Mammary epithelial cell (primary cell): Measurements from ENCODE around the gene ARHGEF12.

Experiments used
- EZH2 ChIP-seq: IDR thresholded peaks from 2 replicates; pipeline ENCODE4 v1.6.1; 2012; ENCODE audit warnings: low read length, inconsistent platforms, borderline replicate concordance
- TF ChIP-seq, protein P1 (sequence below), 2 donors: IDR thresholded peaks in 1 of 2; conservative IDR thresholded peaks in 1 of 2; 2 replicates each; pipeline ENCODE4 v1.5.1; 2011 to 2012; ENCODE audit warnings: inconsistent platforms in 2 of 2, low read length in 2 of 2, mild to moderate bottlenecking in 2 of 2, control low read depth in 1 of 2, low read depth in 1 of 2; ENCODE audit not compliant: insufficient read depth in 1 of 2; ENCODE audit errors: extremely low read depth in 1 of 2

DNA sequence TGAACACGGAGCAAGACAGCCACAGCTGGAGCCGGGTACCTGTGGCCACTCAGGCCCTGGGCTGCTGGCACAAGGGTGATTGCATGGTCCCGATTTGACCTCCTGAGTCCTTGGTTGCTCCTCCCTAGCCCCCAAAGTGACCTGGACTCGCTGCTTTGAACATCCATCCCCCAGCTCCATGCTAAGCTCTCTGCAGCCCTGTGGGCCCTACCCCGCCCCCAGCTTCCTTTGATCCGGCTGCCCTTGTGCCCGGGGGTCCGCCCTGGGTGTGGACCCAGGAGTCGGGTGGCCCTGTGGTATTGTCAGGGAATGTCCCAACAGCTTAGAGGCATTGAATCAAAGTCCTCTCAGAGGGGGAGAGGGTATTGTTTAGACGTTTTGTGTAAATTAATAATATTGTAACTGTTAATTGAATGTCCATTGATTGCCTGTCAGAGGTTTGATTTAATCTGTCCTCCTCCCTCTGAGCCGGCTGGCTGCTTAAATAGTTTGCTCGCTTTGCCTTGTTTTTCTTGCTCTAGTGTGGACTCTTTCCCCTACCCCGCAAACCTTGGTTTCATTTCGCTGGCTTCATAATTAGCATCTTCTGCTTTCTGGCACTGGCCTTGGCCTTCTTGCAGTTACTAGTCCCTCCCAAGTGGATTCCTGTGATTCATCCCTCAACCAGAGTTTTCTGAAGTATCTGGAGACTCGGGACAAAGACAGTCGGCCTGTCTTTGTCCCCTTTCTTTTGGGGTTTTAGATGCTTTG is 196.0 kb downstream of the ARHGEF12 start:
- TF ChIP-seq, protein P1, sequence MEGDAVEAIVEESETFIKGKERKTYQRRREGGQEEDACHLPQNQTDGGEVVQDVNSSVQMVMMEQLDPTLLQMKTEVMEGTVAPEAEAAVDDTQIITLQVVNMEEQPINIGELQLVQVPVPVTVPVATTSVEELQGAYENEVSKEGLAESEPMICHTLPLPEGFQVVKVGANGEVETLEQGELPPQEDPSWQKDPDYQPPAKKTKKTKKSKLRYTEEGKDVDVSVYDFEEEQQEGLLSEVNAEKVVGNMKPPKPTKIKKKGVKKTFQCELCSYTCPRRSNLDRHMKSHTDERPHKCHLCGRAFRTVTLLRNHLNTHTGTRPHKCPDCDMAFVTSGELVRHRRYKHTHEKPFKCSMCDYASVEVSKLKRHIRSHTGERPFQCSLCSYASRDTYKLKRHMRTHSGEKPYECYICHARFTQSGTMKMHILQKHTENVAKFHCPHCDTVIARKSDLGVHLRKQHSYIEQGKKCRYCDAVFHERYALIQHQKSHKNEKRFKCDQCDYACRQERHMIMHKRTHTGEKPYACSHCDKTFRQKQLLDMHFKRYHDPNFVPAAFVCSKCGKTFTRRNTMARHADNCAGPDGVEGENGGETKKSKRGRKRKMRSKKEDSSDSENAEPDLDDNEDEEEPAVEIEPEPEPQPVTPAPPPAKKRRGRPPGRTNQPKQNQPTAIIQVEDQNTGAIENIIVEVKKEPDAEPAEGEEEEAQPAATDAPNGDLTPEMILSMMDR (conservative IDR thresholded peaks at IDR 0.05 in 1 of 2, IDR thresholded peaks at IDR 0.05 in 1 of 2; ENCODE audit: extremely low read depth in 1 of 2, insufficient read depth in 1 of 2, low read depth in 1 of 2, low read length in 2 of 2), result no peak
- no peak for TF ChIP-seq EZH2
